ENCODE results near the gene COL1A1. TPM values are rescaled to one million over a fixed set of nuclear protein-coding genes. Genes with fewer than 3 reads are reported as not detected.

The COL1A1 gene
- total RNA-seq, 1 donor from 2014 or later, result 14.8 TPM

DNA sequence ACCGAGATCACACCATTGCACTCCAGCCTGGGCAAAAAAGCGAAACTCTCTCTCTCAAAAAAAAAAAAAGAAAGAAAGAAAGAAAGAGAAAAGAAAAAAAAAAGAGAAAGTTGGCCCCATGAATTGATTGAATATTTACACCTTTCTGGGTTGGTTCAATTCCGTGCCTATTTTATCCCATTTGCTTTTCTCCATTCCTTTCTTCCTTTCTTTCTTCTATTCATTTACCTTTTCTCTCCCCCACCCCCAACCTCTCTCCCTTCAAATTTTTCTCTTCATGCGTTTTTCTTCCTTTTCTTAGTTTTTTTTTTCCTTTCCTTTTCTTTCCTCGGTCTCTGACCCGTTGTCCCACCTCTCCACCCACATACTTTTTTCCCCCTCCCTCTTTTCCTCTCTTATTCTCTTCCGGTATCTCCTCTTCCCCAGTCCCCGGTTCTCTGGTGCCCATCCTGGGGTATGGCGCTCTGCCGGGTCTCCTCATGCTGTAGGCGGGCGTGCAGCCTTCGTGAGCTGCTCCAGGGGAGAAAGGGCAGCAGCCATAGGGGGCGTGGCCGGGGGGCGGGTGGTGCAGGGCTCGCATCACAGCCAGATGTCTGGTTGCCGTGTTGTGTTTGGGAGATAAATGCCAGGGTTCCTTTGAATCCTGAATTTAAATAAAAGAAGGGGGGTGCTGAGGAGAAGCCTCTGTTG lies 5.3 kb upstream of the COL1A1 start:
- no peak overlapping the region for H3K27ac Mint-ChIP-seq (ENCODE audit: unreplicated experiment)
- TF ChIP-seq, protein P1, sequence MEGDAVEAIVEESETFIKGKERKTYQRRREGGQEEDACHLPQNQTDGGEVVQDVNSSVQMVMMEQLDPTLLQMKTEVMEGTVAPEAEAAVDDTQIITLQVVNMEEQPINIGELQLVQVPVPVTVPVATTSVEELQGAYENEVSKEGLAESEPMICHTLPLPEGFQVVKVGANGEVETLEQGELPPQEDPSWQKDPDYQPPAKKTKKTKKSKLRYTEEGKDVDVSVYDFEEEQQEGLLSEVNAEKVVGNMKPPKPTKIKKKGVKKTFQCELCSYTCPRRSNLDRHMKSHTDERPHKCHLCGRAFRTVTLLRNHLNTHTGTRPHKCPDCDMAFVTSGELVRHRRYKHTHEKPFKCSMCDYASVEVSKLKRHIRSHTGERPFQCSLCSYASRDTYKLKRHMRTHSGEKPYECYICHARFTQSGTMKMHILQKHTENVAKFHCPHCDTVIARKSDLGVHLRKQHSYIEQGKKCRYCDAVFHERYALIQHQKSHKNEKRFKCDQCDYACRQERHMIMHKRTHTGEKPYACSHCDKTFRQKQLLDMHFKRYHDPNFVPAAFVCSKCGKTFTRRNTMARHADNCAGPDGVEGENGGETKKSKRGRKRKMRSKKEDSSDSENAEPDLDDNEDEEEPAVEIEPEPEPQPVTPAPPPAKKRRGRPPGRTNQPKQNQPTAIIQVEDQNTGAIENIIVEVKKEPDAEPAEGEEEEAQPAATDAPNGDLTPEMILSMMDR (conservative IDR thresholded peaks at IDR 0.05), result no peak
- H3K4me3 Mint-ChIP-seq, result peak overlapping the region; percentile 71

DNA sequence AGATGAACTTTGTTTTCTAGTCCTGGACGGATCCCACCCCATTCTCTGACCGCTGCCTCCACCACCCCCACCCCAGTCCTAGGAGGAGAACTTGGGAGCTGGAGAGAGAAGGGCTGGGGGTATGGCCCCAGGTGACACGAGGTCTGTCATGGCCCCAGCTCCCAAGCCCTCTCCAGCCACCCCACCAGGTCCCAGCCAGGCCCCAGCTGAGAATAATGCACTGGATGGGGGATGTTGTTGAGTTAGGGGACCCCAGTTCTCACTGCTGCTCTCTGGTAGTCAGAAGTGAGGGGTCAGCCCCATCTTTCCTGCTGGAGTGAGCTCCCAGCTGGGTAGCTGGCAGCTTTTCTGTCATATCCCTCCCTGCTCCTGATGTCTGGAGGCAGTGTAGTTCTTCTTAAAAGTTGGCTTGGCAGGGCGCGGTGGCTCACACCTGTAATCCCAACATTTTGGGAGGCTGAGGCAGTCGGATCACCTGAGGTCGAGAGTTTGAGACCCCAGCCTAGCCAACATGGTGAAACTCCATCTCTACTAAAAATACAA lies 4.6 kb upstream of the COL1A1 start:
- TF ChIP-seq, protein P1 (conservative IDR thresholded peaks at IDR 0.05), result no peak
- H3K4me1 Mint-ChIP-seq, result peaks cover 64% of the 10 kb centered on the region
- peak overlapping the region; percentile 79 for H3K27ac Mint-ChIP-seq (ENCODE audit: unreplicated experiment)
- peaks cover 42% of the 10 kb centered on the region for H3K27me3 Mint-ChIP-seq (ENCODE audit: low read depth)
- DNase-seq (ENCODE audit: low read depth, low spot score), result no peak
- H3K36me3 Mint-ChIP-seq (ENCODE audit: low read depth), result no peaks in the 10 kb centered on the region
- H3K9me3 Mint-ChIP-seq, result no peaks in the 10 kb centered on the region
- peak overlapping the region; percentile 38 for H3K4me3 Mint-ChIP-seq

More for the DNA sequence above, 5.3 kb upstream of the COL1A1 start:
- Mint-ChIP-seq H3K27me3 (ENCODE audit: low read depth) (peaks cover 36% of the 10 kb centered on the region), H3K36me3 (ENCODE audit: low read depth) (no peaks in the 10 kb centered on the region), H3K9me3 (no peaks in the 10 kb centered on the region), H3K4me1 (peaks cover 67% of the 10 kb centered on the region)
- DNase-seq (ENCODE audit: low read depth, low spot score), result peak; percentile 65

DNA sequence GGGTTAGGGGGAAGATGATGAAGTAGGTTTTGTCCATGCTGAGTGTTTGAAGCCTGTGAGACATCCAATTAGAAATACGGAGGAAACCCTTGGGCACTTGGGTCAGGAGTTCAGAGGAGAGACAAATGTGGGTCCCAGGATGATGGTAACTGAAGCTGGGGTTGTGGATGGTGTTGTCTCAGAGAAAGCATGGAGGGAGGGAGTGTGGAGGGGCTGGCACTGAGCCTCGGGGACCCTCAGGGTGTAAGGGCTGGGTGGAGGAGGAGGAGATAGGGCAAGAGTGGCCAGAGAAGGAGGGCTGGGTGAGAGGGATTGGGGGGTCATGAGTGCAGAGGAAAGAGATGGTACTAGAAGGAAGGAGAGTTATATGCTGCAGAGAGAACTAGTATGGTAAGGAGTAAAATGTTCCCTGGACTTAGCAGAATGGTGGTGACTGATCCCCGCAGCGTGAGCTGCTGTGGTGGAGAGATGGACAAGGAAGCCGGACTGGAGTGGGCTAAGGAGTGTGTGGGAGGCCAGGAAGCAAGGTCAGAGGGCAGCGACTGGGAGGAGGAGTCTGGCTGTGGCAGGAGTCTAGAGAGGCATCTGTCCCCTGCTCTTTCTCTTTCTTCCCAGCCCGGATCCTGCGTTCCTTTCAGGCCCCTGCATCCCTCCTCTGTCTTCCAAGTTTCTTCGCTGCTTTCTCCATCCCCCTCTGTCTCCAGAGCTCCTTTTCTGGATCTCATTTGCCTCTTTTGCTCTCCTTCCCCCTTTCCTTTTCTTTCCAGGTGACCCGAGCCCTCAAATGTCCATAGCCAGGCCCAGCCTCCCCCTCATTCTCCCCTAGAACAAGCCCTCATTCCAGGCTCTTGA lies 3.9 kb upstream of the COL1A1 start:
- no peak for DNase-seq (ENCODE audit: low read depth, low spot score)
- Mint-ChIP-seq H3K36me3 (ENCODE audit: low read depth) (no peaks in the 10 kb centered on the region), H3K4me1 (peaks cover 66% of the 10 kb centered on the region), H3K27ac (ENCODE audit: unreplicated experiment) (peak overlapping the region; percentile 79), H3K4me3 (peak overlapping the region; percentile 38), H3K27me3 (ENCODE audit: low read depth) (peaks cover 49% of the 10 kb centered on the region), H3K9me3 (no peaks in the 10 kb centered on the region)
- TF ChIP-seq, protein P1 (conservative IDR thresholded peaks at IDR 0.05), result no peak

DNA sequence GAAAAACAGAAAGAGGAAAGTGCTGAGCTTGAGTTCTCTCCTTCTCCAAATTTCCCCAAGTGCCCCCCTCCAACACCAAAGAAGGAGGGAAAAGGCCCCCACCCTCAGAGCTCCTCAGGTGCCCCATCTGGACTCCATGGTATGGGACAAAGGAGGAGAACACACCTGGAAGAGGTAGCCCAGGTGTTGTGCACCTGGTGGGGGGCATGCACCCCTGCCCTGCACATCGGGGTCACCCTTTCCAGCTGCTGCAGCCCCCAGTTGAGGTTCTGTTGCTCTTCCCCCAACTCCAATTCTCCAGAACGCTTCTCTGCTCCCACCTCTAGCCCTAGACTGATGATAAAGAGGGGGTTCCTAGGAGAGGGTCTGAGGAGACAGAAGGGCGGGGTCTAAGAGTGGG lies 3.0 kb upstream of the COL1A1 start:
- H3K27me3 Mint-ChIP-seq (ENCODE audit: low read depth), result peaks cover 52% of the 10 kb centered on the region

More for the DNA sequence above, 3.0 kb upstream of the COL1A1 start:
- H3K4me3 Mint-ChIP-seq, result no peak overlapping the region
- no peaks in the 10 kb centered on the region for H3K9me3 Mint-ChIP-seq
- H3K27ac Mint-ChIP-seq (ENCODE audit: unreplicated experiment), result no peak overlapping the region
- DNase-seq (ENCODE audit: low read depth, low spot score), result no peak
- TF ChIP-seq, protein P1 (conservative IDR thresholded peaks at IDR 0.05), result no peak
- H3K36me3 Mint-ChIP-seq (ENCODE audit: low read depth), result no peaks in the 10 kb centered on the region
- H3K4me1 Mint-ChIP-seq, result peaks cover 61% of the 10 kb centered on the region
